ENCODE data around the gene COL4A1.

DNA sequence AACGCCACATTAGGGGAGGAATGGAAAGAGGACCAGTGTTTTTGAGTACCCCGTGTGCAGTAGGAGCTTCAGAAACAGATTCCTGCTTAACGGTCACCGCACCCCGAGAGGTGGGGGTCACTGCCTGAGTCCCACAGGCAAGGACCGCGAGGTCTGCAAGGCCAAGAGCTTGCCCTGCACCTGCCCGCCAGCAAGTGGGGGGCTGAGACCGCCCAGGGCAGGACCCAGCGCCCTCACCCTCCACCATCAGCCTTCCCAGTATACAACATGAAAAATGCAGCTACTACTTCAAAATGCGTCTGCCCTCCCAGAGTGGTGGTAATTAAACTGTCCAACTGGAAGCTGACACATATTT lies 44.9 kb downstream of the COL4A1 start:
- TF ChIP-seq, protein P1, sequence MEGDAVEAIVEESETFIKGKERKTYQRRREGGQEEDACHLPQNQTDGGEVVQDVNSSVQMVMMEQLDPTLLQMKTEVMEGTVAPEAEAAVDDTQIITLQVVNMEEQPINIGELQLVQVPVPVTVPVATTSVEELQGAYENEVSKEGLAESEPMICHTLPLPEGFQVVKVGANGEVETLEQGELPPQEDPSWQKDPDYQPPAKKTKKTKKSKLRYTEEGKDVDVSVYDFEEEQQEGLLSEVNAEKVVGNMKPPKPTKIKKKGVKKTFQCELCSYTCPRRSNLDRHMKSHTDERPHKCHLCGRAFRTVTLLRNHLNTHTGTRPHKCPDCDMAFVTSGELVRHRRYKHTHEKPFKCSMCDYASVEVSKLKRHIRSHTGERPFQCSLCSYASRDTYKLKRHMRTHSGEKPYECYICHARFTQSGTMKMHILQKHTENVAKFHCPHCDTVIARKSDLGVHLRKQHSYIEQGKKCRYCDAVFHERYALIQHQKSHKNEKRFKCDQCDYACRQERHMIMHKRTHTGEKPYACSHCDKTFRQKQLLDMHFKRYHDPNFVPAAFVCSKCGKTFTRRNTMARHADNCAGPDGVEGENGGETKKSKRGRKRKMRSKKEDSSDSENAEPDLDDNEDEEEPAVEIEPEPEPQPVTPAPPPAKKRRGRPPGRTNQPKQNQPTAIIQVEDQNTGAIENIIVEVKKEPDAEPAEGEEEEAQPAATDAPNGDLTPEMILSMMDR (IDR thresholded peaks at IDR 0.05), result no peak
- no peak for TF ChIP-seq POLR2A (IDR thresholded peaks at IDR 0.05)

All from heart left ventricle (tissue), 13 donors.